Measurements from ENCODE around the gene KRTAP1-5.
"Not testable (repeated sequence)": the region's sequence is repeated elsewhere in the genome, so short reads cannot be mapped to it uniquely, and the experiment has no call there.

Gene KRTAP1-5

DNA sequence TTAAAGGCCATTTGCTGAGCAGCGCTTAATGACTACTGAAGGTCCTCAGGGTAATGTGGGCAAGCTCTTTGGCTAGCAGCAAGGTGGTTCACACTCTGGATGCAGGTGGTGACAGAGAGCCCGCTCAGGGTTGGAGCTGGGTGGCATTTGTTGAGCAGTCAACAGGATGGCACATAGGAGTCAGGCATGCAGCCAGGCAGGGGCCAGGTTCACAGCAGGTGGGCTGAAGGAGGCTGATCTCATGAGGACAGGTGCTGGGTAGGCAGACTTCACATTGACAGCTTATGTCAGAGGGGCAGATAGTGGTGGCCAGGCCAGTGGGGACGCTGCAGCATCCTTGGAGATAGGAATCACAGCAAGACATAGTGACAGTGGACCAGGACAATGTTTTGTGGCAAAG lies 22.6 kb downstream of the KRTAP1-5 start:
- DNase-seq (ENCODE audit: low read depth, low spot score), result no peak

DNA sequence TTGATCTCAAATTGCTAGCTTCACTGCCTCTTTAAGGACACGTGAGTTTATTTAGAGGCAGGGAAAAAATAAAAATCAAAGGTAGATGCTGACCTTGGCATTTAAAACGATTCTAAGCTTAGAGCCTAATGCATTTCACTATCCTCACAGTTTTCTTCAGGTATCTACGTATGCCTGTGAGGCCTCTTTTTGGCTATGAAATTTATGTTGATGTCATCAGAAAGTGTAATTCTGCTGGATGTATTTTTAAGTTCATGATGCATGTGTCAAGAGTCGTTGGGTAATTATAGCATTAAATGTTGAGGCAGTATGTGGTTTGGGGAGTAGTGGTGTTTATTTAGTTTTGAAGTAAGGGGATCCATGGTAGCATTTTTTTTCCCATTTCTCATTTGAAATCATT lies 23.1 kb downstream of the KRTAP1-5 start:
- no peak for DNase-seq (ENCODE audit: low read depth, low spot score)

DNA sequence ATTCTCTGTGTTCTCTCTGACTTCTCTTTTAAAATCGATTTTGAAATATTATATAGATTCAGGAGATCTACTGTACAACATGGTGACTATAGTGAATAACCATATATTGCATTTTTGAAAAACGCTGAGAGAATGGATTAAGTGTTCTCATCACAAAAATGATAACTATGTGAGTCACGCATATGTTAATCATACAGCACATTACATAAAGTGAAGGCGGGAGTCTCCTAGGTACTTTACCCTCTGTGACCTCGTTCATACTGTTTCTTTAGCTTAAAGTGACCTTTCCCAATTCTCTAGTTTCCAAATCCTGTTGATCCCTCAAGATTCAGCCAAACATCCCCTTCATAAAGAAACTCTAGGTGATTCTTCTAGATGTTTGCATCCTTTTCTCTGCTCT lies 24.2 kb downstream of the KRTAP1-5 start:
- no peak for DNase-seq (ENCODE audit: low read depth, low spot score)

DNA sequence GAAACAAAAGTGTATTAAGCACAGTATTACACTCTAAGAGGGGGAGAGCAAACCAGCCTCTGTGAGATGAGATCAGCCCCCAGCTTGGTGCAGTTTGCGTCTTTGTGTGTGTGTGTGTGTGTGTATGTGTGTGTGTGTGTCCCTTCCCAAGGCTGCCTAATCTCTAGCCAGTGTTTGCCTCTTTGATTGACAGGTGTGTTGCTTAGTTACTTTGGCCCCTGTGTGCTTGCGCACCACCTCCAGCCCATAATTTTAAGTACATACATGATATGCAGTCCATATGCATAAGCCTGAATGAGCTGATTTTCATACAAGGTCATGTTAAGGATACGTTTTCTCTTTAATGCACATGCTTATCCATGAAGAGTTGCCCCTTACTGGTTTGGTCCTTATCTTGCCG lies 25.2 kb downstream of the KRTAP1-5 start:
- no peak for DNase-seq (ENCODE audit: low read depth, low spot score)

DNA sequence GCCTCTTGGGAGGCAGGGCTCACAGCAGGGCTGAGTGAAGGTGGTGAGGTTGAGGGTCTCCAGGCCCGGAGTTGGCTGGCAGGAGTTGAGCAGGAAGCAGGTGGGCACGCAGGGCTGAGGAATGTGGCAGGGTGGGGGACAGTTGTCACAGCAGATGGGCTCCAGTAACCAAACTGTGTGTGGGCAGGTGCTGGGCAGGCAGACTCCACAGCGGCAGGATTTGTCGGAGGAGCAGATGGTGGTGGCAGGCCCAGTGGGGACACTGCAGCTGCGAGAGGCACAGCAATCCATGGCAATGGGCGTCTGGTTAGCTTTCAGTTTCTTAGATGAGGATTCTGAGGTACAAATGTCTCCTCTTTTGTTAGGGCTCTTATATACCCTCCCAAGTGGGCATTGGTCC lies 27.4 kb downstream of the KRTAP1-5 start, which contains the start of gene KRTAP3-2:
Gene KRTAP3-2 (minus strand): TSS at position 344 of the 400 bp plus-strand sequence. CDS start 53 bp downstream, at position 291.
- DNase-seq (ENCODE audit: low read depth, low spot score), result not testable (repeated sequence)

DNA sequence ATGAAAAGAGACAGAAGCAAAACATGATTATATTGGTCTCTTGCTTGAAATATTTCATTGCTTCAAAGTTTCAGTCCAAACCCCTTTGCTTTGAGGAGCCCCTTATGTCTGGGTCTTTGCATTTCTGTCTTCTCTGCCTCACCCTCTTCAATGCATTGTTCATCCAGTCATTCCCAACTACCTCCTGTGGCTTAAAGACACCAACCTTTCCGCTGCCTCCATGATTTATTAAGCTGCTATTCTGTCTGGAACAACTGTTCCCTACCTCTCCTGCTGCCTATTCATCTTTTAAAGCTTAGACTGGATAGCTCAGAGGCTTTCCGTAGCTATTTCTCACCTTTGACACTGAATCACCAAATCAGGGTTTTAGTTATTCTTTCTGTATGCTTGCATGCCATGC lies 29.6 kb downstream of the KRTAP1-5 start:
- no peak for DNase-seq (ENCODE audit: low read depth, low spot score)

DNA sequence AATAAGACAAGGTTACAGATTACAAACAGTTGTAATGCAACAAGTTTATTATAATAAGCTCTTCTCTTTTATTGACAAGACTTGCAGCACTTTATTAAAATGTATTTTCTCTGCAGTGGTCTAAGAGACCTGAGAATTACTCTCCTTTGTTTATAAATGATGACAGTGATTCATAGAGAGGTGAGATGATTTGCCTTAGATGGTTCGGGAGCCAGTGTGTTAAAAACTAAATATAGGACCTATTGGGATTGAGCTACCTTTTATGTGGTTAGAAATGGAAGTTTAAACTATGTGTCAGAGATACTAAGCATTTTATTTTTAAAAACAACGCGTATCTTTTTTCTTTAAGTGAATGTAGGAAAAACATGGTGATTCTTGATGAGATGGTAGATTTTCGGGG lies 30.2 kb downstream of the KRTAP1-5 start:
- no peak for DNase-seq (ENCODE audit: low read depth, low spot score)

DNA sequence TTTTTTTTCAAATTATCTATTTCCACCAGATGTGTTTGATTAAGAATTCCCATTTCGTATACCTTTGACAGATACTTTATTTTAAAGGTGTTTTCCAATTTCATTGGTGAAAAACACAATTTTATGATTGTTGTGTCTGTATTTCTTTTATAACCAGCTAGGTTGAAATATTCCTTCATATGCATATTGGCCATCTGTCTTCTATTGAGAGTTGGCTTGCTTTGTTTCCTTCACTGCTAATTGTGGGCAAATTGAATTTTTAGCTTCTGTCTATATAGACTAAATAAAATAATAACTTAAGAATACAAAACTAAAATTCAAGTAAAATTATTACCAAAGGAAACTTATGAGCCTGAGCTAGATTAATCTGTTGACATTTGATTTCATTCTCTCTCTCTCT lies 31.9 kb downstream of the KRTAP1-5 start:
- no peak for DNase-seq (ENCODE audit: low read depth, low spot score)

DNA sequence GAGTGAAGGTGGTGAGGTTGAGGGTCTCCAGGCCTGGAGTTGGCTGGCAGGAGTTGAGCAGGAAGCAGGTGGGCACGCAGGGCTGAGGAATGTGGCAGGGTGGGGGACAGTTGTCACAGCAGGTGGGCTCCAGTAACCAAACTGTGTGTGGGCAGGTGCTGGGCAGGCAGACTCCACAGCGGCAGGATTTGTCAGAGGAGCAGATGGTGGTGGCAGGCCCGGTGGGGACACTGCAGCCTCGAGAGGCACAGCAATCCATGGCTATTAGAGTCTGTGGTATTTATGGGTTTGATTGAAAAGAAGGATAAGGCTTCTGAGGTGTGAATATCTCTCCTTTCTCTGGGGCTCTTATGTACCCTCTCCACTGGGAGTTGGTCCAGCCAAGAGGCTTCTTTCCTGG lies 33.2 kb downstream of the KRTAP1-5 start, which contains the start of gene KRTAP3-3:
Gene KRTAP3-3 (minus strand): TSS at position 326 of the 400 bp plus-strand sequence. CDS start 67 bp downstream, at position 259.
- DNase-seq (ENCODE audit: low read depth, low spot score), result no peak

DNA sequence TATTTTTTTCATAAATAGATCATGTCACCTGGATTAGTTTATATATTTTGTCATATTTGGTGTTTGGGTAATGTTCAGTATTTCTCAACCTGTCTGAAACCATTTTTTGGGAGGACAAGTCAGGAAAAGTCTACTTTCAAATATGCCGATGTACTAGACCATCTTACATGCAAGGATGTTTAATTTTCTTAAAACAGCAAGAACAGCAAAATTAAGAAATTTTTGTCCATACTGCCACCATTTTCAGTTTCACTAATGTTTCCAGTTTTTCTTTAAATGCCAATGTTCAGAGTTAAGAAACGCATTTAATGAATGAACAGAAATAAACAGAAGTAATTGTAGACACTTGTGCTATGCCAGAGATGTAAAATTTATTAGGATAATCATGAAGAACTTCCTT lies 33.9 kb downstream of the KRTAP1-5 start:
- no peak for DNase-seq (ENCODE audit: low read depth, low spot score)

DNA sequence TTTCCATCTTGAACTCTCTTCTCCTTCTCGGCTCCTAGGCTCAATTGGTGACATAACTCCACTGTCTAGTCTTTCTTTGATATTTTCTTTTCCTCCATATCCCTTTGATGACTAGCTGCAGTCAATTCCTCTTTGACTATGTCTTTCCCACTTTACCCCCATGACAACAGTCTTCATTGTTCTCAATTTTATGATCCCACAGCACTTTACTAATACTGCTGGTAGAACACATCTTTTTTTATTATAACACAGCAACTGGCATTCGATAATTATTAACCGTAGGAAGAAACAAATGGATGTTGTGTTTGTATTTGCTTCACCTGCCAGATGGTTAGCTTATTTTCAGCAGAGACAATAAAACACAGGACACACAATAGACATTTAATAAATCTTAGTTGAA lies 34.3 kb downstream of the KRTAP1-5 start:
- no peak for DNase-seq (ENCODE audit: low read depth, low spot score)

DNA sequence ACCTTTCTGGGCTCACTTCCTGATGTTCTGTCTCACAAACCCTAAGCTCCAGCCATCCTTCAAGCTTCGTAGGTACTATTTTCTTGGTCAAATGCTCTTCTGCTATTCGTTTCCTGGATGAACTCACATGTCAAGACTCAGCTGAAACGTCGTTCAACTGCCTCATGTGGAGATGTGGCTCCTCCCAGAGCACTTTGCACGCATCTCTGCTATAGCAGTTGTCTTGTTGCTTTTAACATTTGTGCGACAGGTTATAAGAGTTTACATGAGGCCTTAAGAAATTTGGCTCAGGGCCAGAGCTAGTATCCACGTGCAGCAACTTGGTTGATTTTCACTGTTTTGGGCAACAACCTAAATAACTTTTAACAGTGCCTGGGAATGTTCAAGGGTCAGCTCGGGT lies 40.1 kb downstream of the KRTAP1-5 start:
- no peak for DNase-seq (ENCODE audit: low read depth, low spot score)

DNA sequence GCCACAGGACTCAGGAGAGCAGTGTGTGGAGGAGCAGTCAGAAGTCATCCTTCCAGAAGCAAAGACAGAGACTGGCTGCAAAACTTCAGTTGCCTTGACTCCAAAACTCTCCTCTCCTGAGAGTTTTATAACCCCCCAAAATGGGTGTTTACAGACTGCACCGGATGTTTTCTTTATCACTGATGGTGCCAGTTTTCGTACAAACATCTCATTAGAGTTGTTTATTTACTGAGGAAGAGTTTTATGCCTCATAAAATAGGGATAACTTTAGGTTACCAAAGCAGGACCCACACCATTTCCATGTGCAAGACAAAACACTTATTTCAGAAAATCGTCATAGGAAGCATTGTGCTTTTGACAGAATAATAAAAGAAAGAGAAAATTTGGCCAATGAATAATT lies 42.8 kb downstream of the KRTAP1-5 start, which contains the start of gene KRT40:
Gene KRT40 (minus strand): TSS at position 101 of the 400 bp plus-strand sequence. CDS start 53 bp downstream, at position 48.
- no peak for DNase-seq (ENCODE audit: low read depth, low spot score)

DNA sequence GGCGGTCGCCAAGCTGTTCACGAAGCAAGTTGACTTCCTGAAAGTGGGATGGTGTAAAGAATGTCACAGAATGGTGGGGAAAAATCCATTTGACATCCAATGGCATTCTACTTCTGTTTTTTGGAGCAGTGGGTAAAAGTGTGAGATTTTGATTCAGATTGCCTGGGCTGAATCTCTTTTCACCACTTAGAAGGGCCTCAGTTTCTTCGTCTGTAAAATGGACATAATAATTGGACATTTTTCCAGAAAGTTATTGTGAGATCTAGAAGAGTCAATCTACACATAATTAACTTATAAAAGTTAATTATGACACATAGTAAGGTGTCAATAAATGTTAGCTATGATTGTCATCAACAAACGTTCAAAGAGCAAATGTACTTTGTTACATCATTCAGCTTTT lies 45.9 kb downstream of the KRTAP1-5 start:
- no peak for DNase-seq (ENCODE audit: low read depth, low spot score)

DNA sequence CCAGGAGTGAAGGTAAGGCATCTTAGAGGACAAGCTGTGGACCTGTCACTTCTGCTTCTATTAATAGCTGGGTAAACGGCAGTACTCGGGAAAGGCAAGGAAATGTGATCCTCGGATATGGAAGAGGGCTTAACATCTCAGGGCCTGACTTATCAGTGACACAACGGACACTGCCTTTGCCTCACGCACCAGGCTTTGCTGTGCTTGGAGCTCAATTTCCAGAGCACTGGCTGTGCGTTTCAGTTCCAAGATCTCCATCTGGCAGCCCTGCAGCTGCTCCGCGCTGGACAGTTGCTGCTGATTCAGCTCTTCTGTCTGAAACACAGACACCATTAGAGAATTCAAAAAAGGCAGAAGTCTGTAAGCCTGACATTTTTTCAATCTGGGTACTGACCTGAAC lies 46.4 kb downstream of the KRTAP1-5 start:
- no peak for DNase-seq (ENCODE audit: low read depth, low spot score)

DNA sequence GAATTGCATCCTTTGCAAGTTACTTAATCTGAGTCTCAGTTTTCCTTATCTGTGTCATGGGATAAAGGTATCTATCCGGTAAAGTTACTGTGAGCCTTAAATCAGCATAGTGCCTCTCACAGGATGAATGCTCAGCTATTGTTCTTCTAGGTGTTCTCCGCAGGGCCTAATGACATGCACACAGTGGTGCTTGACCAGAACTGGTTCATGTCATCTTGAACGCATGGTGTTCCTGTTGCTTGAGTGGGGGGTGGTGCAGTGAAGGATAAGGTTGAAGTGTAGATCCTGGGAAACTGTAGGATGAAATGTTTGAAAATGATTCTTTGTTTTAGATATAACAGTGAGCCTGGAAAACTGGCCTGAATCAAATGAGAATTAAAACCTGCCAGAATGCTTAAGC lies 46.9 kb downstream of the KRTAP1-5 start:
- DNase-seq (ENCODE audit: low read depth, low spot score), result no peak

DNA sequence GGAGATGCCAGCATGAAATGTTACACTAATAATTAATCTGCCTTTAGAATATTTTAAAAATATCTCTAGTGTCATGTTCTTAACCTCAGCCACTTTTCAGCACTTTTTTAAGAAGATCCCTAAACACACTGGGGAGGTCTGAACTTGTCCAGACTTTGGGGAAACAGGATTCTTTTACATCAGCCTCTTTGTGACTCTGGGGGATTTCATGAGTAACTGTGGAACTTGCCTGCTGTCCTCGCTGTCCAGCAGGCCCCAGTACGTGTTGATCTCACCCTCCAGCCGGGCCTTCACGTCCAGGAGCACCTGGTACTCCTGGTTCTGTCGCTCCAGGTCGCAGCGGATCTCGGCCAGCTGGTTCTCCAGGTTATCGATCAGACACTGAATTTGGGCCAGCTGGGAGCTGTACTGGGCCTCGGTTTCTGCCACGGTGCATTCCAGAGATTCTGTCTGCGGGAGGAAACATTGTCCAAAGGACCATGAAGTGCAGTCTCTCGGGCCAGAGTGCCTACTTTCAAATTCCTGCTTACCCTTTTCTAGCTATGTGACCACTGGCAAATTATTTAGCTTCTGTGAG lies 48.3 kb downstream of the KRTAP1-5 start:
- DNase-seq (ENCODE audit: low read depth, low spot score), result no peak

All from brain pericyte (primary cell).